GM18861 (cell line): ENCODE results near the gene OR2A14.
"Not testable (repeated sequence)": the region's sequence is repeated elsewhere in the genome, so short reads cannot be mapped to it uniquely, and the experiment has no call there.

Experiments used
- ATAC-seq: cut with Tn5 transposase; IDR thresholded peaks from one replicate; pipeline ENCODE4 v1.9.1; 2021; ENCODE audit not compliant: unreplicated experiment

Gene OR2A14

GRCh38 chr7:144122876-144123275, at the start of gene OR2A14:
TSS of gene OR2A14 (plus strand) at chr7:144123176. CDS start at chr7:144129113, 5,937 bp downstream.
- ATAC-seq: no peak

- no peak for ATAC-seq
These were observed 48.6 kb upstream of the OR2A14 start for GRCh38 chr7:144074374-144074773.

- ATAC-seq: no peak
These were observed 37.0 kb upstream of the OR2A14 start, which contains the start of gene OR2A12 for GRCh38 chr7:144085978-144086377. TSS of gene OR2A12 (plus strand) at chr7:144086278. CDS start at chr7:144095108, 8,830 bp downstream.

- no peak for ATAC-seq
These were observed 36.2 kb upstream of the OR2A14 start for GRCh38 chr7:144086730-144087129.

GRCh38 chr7:144087230-144087629, 35.7 kb upstream of the OR2A14 start:
- ATAC-seq: no peak

GRCh38 chr7:144090667-144091066, 32.3 kb upstream of the OR2A14 start:
- ATAC-seq: no peak

- ATAC-seq: no peak
These were observed 24.2 kb upstream of the OR2A14 start for GRCh38 chr7:144098776-144099175.

GRCh38 chr7:144100607-144101006, 22.4 kb upstream of the OR2A14 start:
- ATAC-seq: no peak

GRCh38 chr7:144102041-144102440, 20.9 kb upstream of the OR2A14 start:
- no peak for ATAC-seq

GRCh38 chr7:144105211-144105610, 17.8 kb upstream of the OR2A14 start:
- ATAC-seq: no peak

GRCh38 chr7:144109283-144109682, 13.7 kb upstream of the OR2A14 start, which contains the start of gene OR2A2:
TSS of gene OR2A2 (plus strand) at chr7:144109583. CDS start at chr7:144109583, 0 bp downstream.
- no peak for ATAC-seq

GRCh38 chr7:144110272-144110671, 12.7 kb upstream of the OR2A14 start:
- no peak for ATAC-seq

GRCh38 chr7:144113651-144114050, 9.3 kb upstream of the OR2A14 start:
- ATAC-seq: no peak

- ATAC-seq: no peak
These were observed 4.6 kb upstream of the OR2A14 start for GRCh38 chr7:144118341-144118740.

GRCh38 chr7:144127714-144128334, 4.8 kb downstream of the OR2A14 start:
- ATAC-seq: peak; percentile 99

GRCh38 chr7:144129601-144130000, 6.6 kb downstream of the OR2A14 start:
- not testable (repeated sequence) for ATAC-seq

- no peak for ATAC-seq
These were observed 7.8 kb downstream of the OR2A14 start for GRCh38 chr7:144130730-144131129.

GRCh38 chr7:144132262-144132661, 9.3 kb downstream of the OR2A14 start:
- no peak for ATAC-seq

GRCh38 chr7:144133307-144133706, 10.3 kb downstream of the OR2A14 start:
- no peak for ATAC-seq

- ATAC-seq: no peak
These were observed 11.1 kb downstream of the OR2A14 start for GRCh38 chr7:144134116-144134515.

- ATAC-seq: no peak
These were observed 14.5 kb downstream of the OR2A14 start for GRCh38 chr7:144137501-144137900.

GRCh38 chr7:144142187-144142586, 19.2 kb downstream of the OR2A14 start:
- no peak for ATAC-seq

GRCh38 chr7:144144426-144144825, 21.4 kb downstream of the OR2A14 start:
- no peak for ATAC-seq
